Gastroesophageal sphincter (tissue), 3 donors: ENCODE data around the gene HSP90AA1.

ENCODE experiments used
- EP300 ChIP-seq: sonication (generic); formaldehyde crosslinking; IDR thresholded peaks from one replicate; pipeline ENCODE4 v1.6.1; 2017; ENCODE audit warnings: antibody characterized with exemption, mild to moderate bottlenecking
- POLR2A ChIP-seq, 2 donors: fragments of 450-650 bp; IDR thresholded peaks; one replicate each; pipeline ENCODE4 v1.6.1; 2017; ENCODE audit warnings: antibody characterized with exemption in 2 of 2, mild to moderate bottlenecking in 2 of 2, moderate library complexity in 1 of 2
- POLR2AphosphoS5 ChIP-seq: sonication (generic); formaldehyde crosslinking; IDR thresholded peaks from one replicate; pipeline ENCODE4 v1.6.1; 2017; ENCODE audit warnings: antibody characterized with exemption
- TF ChIP-seq, protein P1 (sequence below), 4 experiments: fragments of 200-600 bp in 2 of 4; fragments of 450-650 bp in 2 of 4; sonication (generic) in 1 of 4; IDR thresholded peaks; one replicate each; pipeline ENCODE4 v1.5.1; 2017 to 2019; ENCODE audit warnings: antibody characterized with exemption in 4 of 4, mild to moderate bottlenecking in 2 of 4, moderate library complexity in 2 of 4

DNA sequence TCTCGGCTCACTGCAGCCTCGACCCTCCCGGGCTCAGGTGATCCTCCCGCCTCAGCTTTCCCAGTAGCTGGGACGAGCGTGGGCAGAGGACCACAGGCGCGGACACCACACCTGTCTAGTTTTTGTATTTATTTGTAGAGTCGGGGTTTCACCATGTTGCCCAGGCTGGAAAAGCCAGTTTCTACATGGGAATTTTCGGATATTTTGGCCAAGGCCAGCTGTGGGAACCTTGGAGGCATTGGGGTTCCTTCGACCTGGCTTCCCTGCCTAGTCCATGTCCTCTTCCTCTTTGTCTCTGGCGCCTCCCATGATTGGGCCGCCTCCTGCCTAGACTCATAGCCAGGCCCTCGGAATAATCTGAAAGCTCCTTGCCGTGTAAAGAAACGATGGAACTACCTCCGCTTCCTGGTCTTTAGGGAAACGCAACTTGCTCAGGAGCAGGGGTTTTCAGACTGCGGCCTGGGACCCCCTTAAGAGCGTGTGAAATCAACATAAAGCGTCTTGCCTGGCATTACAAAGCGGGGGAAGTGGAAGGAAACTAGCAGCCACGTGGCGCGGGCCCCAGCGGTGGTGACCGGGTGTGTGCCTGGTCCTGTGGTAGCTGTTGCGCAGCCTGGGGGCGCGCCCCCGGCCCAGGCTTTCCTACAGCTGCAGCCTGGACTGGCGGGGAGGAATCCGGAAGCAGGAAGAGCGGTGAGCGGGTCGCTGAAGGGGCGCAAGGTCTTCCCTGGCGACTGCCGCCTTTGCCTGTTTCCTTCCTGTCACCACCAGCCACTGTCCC lies 1.4 kb upstream of the HSP90AA1 start:
- TF ChIP-seq, protein P1, sequence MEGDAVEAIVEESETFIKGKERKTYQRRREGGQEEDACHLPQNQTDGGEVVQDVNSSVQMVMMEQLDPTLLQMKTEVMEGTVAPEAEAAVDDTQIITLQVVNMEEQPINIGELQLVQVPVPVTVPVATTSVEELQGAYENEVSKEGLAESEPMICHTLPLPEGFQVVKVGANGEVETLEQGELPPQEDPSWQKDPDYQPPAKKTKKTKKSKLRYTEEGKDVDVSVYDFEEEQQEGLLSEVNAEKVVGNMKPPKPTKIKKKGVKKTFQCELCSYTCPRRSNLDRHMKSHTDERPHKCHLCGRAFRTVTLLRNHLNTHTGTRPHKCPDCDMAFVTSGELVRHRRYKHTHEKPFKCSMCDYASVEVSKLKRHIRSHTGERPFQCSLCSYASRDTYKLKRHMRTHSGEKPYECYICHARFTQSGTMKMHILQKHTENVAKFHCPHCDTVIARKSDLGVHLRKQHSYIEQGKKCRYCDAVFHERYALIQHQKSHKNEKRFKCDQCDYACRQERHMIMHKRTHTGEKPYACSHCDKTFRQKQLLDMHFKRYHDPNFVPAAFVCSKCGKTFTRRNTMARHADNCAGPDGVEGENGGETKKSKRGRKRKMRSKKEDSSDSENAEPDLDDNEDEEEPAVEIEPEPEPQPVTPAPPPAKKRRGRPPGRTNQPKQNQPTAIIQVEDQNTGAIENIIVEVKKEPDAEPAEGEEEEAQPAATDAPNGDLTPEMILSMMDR (IDR thresholded peaks at IDR 0.05): no peak
- TF ChIP-seq POLR2AphosphoS5: no peak
- TF ChIP-seq POLR2A (IDR thresholded peaks at IDR 0.05): no peak
- TF ChIP-seq EP300: no peak
